ENCODE measurements around the gene CHST12.
"Not testable (repeated sequence)": the region's sequence is repeated elsewhere in the genome, so short reads cannot be mapped to it uniquely, and the experiment has no call there.

The CHST12 gene

GRCh38 chr7:2437537-2438148 lies 34.2 kb downstream of the CHST12 start:
- DNase-seq = no peak

- no peak for DNase-seq
These were observed 34.8 kb downstream of the CHST12 start for GRCh38 chr7:2438186-2438585.

GRCh38 chr7:2438775-2439174 lies 35.4 kb downstream of the CHST12 start:
- no peak for DNase-seq

- DNase-seq = no peak
These were observed 37.3 kb downstream of the CHST12 start for GRCh38 chr7:2440608-2441245.

- no peak for DNase-seq
These were observed 38.1 kb downstream of the CHST12 start for GRCh38 chr7:2441430-2442058.

GRCh38 chr7:2443491-2443890 lies 40.1 kb downstream of the CHST12 start:
- no peak for DNase-seq

GRCh38 chr7:2444476-2444875 lies 41.1 kb downstream of the CHST12 start:
- no peak for DNase-seq

- DNase-seq = no peak
These were observed 41.6 kb downstream of the CHST12 start for GRCh38 chr7:2445047-2445446.

GRCh38 chr7:2445898-2446555 lies 42.6 kb downstream of the CHST12 start:
- DNase-seq = peak; percentile 51

- DNase-seq = no peak
These were observed 43.3 kb downstream of the CHST12 start for GRCh38 chr7:2446676-2447075.

GRCh38 chr7:2450198-2451107 lies 47.0 kb downstream of the CHST12 start:
- DNase-seq = no peak

GRCh38 chr7:2451171-2452073 lies 48.0 kb downstream of the CHST12 start:
- peak; percentile 88 for DNase-seq

GRCh38 chr7:2452074-2452507 lies 48.7 kb downstream of the CHST12 start:
- DNase-seq = peak; percentile 30

- DNase-seq = no peak
These were observed 49.3 kb downstream of the CHST12 start for GRCh38 chr7:2452643-2453270.

- DNase-seq = not testable (repeated sequence)
These were observed 50.4 kb downstream of the CHST12 start for GRCh38 chr7:2453849-2454248.

GRCh38 chr7:2459674-2460073 lies 56.3 kb downstream of the CHST12 start:
- DNase-seq = no peak

- DNase-seq = no peak
These were observed 56.8 kb downstream of the CHST12 start for GRCh38 chr7:2460188-2460587.

- no peak for DNase-seq
These were observed 57.2 kb downstream of the CHST12 start for GRCh38 chr7:2460641-2461040.

GRCh38 chr7:2461268-2462026 lies 58.0 kb downstream of the CHST12 start:
- DNase-seq = no peak

GRCh38 chr7:2462731-2463130 lies 59.3 kb downstream of the CHST12 start:
- no peak for DNase-seq

Measured in right hindlimb (tissue), 1 donor.